Neural progenitor cell (in vitro differentiated cells): Measurements from ENCODE around the gene PHEX.

ENCODE experiments used
- EZH2 ChIP-seq: fragments of 200-600 bp; sonication (generic); IDR thresholded peaks from 2 replicates; pipeline ENCODE4 v1.6.1; 2017; ENCODE audit warnings: antibody characterized with exemption, mild to moderate bottlenecking, moderate library complexity
- EZH2phosphoT487 ChIP-seq: fragments of 200-600 bp; sonication (generic); IDR thresholded peaks from 2 replicates; pipeline ENCODE4 v1.6.1; 2017; ENCODE audit warnings: antibody characterized with exemption
- TF ChIP-seq, protein P1 (sequence below): fragments of 200-600 bp; sonication (generic); IDR thresholded peaks from 2 replicates; pipeline ENCODE4 v1.5.1; 2017; ENCODE audit warnings: antibody characterized with exemption, mild to moderate bottlenecking

DNA sequence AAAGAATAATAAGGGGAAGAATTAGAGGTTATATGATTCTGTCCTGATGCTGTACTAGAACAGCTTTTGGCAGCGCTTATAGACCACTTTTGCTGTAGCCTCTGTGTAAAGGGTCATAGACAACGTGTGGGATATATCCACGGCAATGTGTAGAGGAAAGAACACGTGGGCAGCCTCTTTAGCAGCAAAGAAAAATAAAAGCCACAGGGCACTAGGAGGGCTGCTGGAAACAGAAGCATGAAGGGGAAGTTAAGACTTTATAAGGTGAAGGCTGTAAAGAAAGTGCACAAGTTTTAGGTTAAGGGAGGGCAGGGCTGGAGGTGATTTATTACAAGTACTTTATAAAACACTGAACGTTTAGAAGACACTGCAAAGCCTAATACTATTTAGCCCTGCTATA is 20.1 kb upstream of the PHEX start:
- TF ChIP-seq, protein P1, sequence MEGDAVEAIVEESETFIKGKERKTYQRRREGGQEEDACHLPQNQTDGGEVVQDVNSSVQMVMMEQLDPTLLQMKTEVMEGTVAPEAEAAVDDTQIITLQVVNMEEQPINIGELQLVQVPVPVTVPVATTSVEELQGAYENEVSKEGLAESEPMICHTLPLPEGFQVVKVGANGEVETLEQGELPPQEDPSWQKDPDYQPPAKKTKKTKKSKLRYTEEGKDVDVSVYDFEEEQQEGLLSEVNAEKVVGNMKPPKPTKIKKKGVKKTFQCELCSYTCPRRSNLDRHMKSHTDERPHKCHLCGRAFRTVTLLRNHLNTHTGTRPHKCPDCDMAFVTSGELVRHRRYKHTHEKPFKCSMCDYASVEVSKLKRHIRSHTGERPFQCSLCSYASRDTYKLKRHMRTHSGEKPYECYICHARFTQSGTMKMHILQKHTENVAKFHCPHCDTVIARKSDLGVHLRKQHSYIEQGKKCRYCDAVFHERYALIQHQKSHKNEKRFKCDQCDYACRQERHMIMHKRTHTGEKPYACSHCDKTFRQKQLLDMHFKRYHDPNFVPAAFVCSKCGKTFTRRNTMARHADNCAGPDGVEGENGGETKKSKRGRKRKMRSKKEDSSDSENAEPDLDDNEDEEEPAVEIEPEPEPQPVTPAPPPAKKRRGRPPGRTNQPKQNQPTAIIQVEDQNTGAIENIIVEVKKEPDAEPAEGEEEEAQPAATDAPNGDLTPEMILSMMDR: no peak
- no peak for TF ChIP-seq EZH2
- TF ChIP-seq EZH2phosphoT487: no peak
